ENCODE measurements around the gene PLXNA2. TPM values are rescaled to one million over a fixed set of nuclear protein-coding genes. Genes with fewer than 3 reads are reported as not detected.

Gene PLXNA2
- total RNA-seq, 2 experiments from 2014 or later: 1.1 to 1.2 TPM

GRCh38 chr1:208090388-208091301 is 153.5 kb downstream of the PLXNA2 start:
- POLR2A ChIA-PET: no interaction called here

GRCh38 chr1:208089761-208090370 is 154.3 kb downstream of the PLXNA2 start:
- no peak for DNase-seq
- H3K4me3 Mint-ChIP-seq: no peak overlapping the region
- no peaks in the 10 kb centered on the region for H3K36me3 Mint-ChIP-seq (ENCODE audit: low read depth)
- H3K4me1 Mint-ChIP-seq: peaks cover 22% of the 10 kb centered on the region
- CTCF ChIA-PET: interaction anchor here (1.5 to 1.6 kb wide), 2 partner anchors 10 to 19 kb away, joined by 3 to 5 read pairs; no protein-coding TSS in a partner anchor
- POLR2A ChIA-PET: no interaction called here
- no peak overlapping the region for H3K27ac Mint-ChIP-seq
- H3K9me3 Mint-ChIP-seq: no peaks in the 10 kb centered on the region
- no peaks in the 10 kb centered on the region for H3K27me3 Mint-ChIP-seq

More at GRCh38 chr1:208090388-208091301, 153.5 kb downstream of the PLXNA2 start:
- DNase-seq: no peak
- peaks cover 20% of the 10 kb centered on the region for H3K4me1 Mint-ChIP-seq
- H3K4me3 Mint-ChIP-seq: no peak overlapping the region
- no peaks in the 10 kb centered on the region for H3K9me3 Mint-ChIP-seq
- H3K36me3 Mint-ChIP-seq (ENCODE audit: low read depth): no peaks in the 10 kb centered on the region
- CTCF ChIA-PET: interaction anchor here (1.5 to 1.6 kb wide), 2 partner anchors 10 to 20 kb away, joined by 3 to 5 read pairs; no protein-coding TSS in a partner anchor
- no peaks in the 10 kb centered on the region for H3K27me3 Mint-ChIP-seq
- H3K27ac Mint-ChIP-seq: no peak overlapping the region

GRCh38 chr1:208089149-208089548 is 155.0 kb downstream of the PLXNA2 start:
- Mint-ChIP-seq H3K4me3 (no peak overlapping the region), H3K36me3 (ENCODE audit: low read depth) (no peaks in the 10 kb centered on the region), H3K9me3 (no peaks in the 10 kb centered on the region), H3K27ac (no peak overlapping the region), H3K27me3 (no peaks in the 10 kb centered on the region), H3K4me1 (peaks cover 24% of the 10 kb centered on the region)
- no peak for DNase-seq
- CTCF ChIA-PET: interaction anchor here (1.0 kb wide), 1 partner anchor 134 kb away, joined by 3 read pairs; no protein-coding TSS in a partner anchor
- POLR2A ChIA-PET: no interaction called here

- no peak for DNase-seq
- Mint-ChIP-seq H3K4me1 (peaks cover 25% of the 10 kb centered on the region), H3K36me3 (ENCODE audit: low read depth) (no peaks in the 10 kb centered on the region), H3K4me3 (no peak overlapping the region), H3K9me3 (no peaks in the 10 kb centered on the region), H3K27ac (no peak overlapping the region), H3K27me3 (no peaks in the 10 kb centered on the region)
- CTCF ChIA-PET: interaction anchor here (0.6 to 1.0 kb wide), 2 partner anchors 66 to 134 kb away, joined by 3 to 5 read pairs; no protein-coding TSS in a partner anchor
- POLR2A ChIA-PET: no interaction called here
Observed at GRCh38 chr1:208088319-208088718, 155.9 kb downstream of the PLXNA2 start.

GRCh38 chr1:208085655-208086515 is 158.3 kb downstream of the PLXNA2 start:
- Mint-ChIP-seq H3K27me3 (no peaks in the 10 kb centered on the region), H3K36me3 (ENCODE audit: low read depth) (no peaks in the 10 kb centered on the region), H3K4me3 (peak overlapping the region; percentile 66), H3K9me3 (no peaks in the 10 kb centered on the region), H3K4me1 (peaks cover 25% of the 10 kb centered on the region), H3K27ac (peak overlapping the region; percentile 94)
- DNase-seq: no peak
- POLR2A ChIA-PET: interaction anchor here (0.6 to 0.7 kb wide), 2 partner anchors 150 kb away, joined by 3 read pairs; no protein-coding TSS in a partner anchor
- CTCF ChIA-PET: interaction anchor here (0.7 to 1.1 kb wide), 4 partner anchors 25 to 1143 kb away, joined by 3 read pairs; no protein-coding TSS in a partner anchor

GRCh38 chr1:208084764-208085163 is 159.4 kb downstream of the PLXNA2 start:
- Mint-ChIP-seq H3K27ac (peak overlapping the region; percentile 27), H3K36me3 (ENCODE audit: low read depth) (no peaks in the 10 kb centered on the region), H3K4me3 (no peak overlapping the region), H3K27me3 (no peaks in the 10 kb centered on the region), H3K9me3 (no peaks in the 10 kb centered on the region), H3K4me1 (peaks cover 25% of the 10 kb centered on the region)
- ChIA-PET CTCF (interaction anchor here (0.6 to 1.4 kb wide), 5 partner anchors 10 to 71 kb away, joined by 3 to 5 read pairs (median 3); no protein-coding TSS in a partner anchor), POLR2A (no interaction called here)
- DNase-seq: no peak

GRCh38 chr1:208084220-208084619 is 160.0 kb downstream of the PLXNA2 start:
- no peak for DNase-seq
- Mint-ChIP-seq H3K27ac (no peak overlapping the region), H3K27me3 (no peaks in the 10 kb centered on the region), H3K9me3 (no peaks in the 10 kb centered on the region), H3K4me3 (no peak overlapping the region), H3K4me1 (peaks cover 25% of the 10 kb centered on the region), H3K36me3 (ENCODE audit: low read depth) (no peaks in the 10 kb centered on the region)
- ChIA-PET CTCF (interaction anchor here (0.6 to 1.4 kb wide), 5 partner anchors 11 to 70 kb away, joined by 3 to 5 read pairs (median 3); no protein-coding TSS in a partner anchor), POLR2A (no interaction called here)

GRCh38 chr1:208083715-208084085 is 160.5 kb downstream of the PLXNA2 start:
- H3K4me3 Mint-ChIP-seq: no peak overlapping the region
- H3K36me3 Mint-ChIP-seq (ENCODE audit: low read depth): no peaks in the 10 kb centered on the region
- ChIA-PET CTCF (interaction anchor here (0.8 to 1.3 kb wide), 2 partner anchors 9 to 12 kb away, joined by 3 read pairs; no protein-coding TSS in a partner anchor), POLR2A (no interaction called here)
- DNase-seq: no peak
- no peaks in the 10 kb centered on the region for H3K27me3 Mint-ChIP-seq
- no peak overlapping the region for H3K27ac Mint-ChIP-seq
- peaks cover 25% of the 10 kb centered on the region for H3K4me1 Mint-ChIP-seq
- no peaks in the 10 kb centered on the region for H3K9me3 Mint-ChIP-seq

- Mint-ChIP-seq H3K4me3 (no peak overlapping the region), H3K4me1 (peaks cover 25% of the 10 kb centered on the region), H3K9me3 (no peaks in the 10 kb centered on the region), H3K27me3 (no peaks in the 10 kb centered on the region), H3K27ac (no peak overlapping the region), H3K36me3 (ENCODE audit: low read depth) (no peaks in the 10 kb centered on the region)
- ChIA-PET POLR2A (no interaction called here), CTCF (interaction anchor here (0.8 to 1.1 kb wide), 2 partner anchors 9 to 27 kb away, joined by 3 read pairs; no protein-coding TSS in a partner anchor)
- DNase-seq: no peak
Observed at GRCh38 chr1:208083016-208083714, 161.0 kb downstream of the PLXNA2 start.

- DNase-seq: no peak
- Mint-ChIP-seq H3K36me3 (ENCODE audit: low read depth) (no peaks in the 10 kb centered on the region), H3K27ac (no peak overlapping the region), H3K9me3 (no peaks in the 10 kb centered on the region), H3K27me3 (no peaks in the 10 kb centered on the region), H3K4me3 (no peak overlapping the region), H3K4me1 (peaks cover 18% of the 10 kb centered on the region)
- ChIA-PET CTCF (interaction anchor here (1.3 kb wide), 1 partner anchor 17 kb away, joined by 3 read pairs; no protein-coding TSS in a partner anchor), POLR2A (no interaction called here)
Observed at GRCh38 chr1:208081972-208082371, 162.2 kb downstream of the PLXNA2 start.

- POLR2A ChIA-PET: no interaction called here
- H3K27me3 Mint-ChIP-seq: no peaks in the 10 kb centered on the region
- peaks cover 5% of the 10 kb centered on the region for H3K4me1 Mint-ChIP-seq
- CTCF ChIA-PET: interaction anchor here (1.1 to 1.7 kb wide), 4 partner anchors 10 to 15 kb away, joined by 3 to 5 read pairs (median 4); no protein-coding TSS in a partner anchor
- no peak for DNase-seq
- no peak overlapping the region for H3K4me3 Mint-ChIP-seq
- H3K9me3 Mint-ChIP-seq: no peaks in the 10 kb centered on the region
- H3K27ac Mint-ChIP-seq: no peak overlapping the region
- H3K36me3 Mint-ChIP-seq (ENCODE audit: low read depth): no peaks in the 10 kb centered on the region
Observed at GRCh38 chr1:208080396-208081286, 163.5 kb downstream of the PLXNA2 start.
